AG10803 (cell line): ENCODE measurements around the gene OR51A2.

Experiments used
- DNase-seq: peaks from one replicate; pipeline ENCODE4 v3.0.0; 2010; ENCODE audit warnings: low read depth
- H3K4me3 ChIP-seq: 2 replicates; pipeline ENCODE4 v1.5.1; 2011; ENCODE audit warnings: mild to moderate bottlenecking, low read length, control low read depth
- TF ChIP-seq, protein P1 (sequence below): conservative IDR thresholded peaks from 2 replicates; pipeline ENCODE4 v1.5.1; 2011; ENCODE audit warnings: mild to moderate bottlenecking, low read length, control low read depth, inconsistent platforms

The OR51A2 gene

DNA sequence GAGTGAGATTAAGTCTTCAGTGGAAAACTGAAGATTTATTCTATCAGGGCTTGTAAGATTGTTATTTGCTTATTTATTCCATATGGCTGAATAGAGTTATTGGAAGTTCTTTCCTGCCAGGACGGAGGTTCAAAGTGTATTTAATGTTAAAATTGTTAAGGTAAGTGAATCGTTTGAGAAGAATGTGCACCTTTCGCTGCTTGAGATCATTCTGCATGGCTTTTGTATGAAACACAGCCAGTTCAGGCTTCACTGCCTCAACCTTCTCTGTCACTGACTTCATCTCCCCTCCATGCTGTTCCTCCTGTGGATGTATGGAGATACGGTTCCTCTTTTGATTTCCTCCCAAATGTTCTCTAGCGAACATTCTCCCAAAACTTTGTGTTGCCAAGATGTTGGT lies 19.9 kb upstream of the OR51A2 start:
- TF ChIP-seq, protein P1, sequence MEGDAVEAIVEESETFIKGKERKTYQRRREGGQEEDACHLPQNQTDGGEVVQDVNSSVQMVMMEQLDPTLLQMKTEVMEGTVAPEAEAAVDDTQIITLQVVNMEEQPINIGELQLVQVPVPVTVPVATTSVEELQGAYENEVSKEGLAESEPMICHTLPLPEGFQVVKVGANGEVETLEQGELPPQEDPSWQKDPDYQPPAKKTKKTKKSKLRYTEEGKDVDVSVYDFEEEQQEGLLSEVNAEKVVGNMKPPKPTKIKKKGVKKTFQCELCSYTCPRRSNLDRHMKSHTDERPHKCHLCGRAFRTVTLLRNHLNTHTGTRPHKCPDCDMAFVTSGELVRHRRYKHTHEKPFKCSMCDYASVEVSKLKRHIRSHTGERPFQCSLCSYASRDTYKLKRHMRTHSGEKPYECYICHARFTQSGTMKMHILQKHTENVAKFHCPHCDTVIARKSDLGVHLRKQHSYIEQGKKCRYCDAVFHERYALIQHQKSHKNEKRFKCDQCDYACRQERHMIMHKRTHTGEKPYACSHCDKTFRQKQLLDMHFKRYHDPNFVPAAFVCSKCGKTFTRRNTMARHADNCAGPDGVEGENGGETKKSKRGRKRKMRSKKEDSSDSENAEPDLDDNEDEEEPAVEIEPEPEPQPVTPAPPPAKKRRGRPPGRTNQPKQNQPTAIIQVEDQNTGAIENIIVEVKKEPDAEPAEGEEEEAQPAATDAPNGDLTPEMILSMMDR = no peak
- DNase-seq = no peak
- H3K4me3 ChIP-seq = no peak overlapping the region

DNA sequence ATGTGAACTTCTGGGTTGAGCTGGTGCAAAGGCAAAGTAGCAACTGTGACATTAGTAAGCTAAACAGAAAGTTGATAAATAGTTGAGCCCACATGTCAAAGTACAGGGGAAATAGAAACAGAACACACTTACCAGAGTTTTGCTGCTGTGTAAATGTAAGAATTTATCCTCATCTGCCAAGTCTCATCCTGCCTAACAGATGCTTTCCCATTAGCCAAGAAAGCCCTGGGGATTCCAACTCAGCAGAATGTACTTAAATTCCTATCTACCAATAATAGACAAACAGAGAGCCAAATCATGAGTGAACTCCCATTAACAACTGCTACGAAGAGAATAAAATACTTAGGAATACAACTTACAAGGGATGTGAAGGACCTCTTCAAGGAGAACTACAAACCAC lies 7.3 kb upstream of the OR51A2 start:
- DNase-seq = no peak
- TF ChIP-seq, protein P1 = no peak
- H3K4me3 ChIP-seq = no peak overlapping the region

DNA sequence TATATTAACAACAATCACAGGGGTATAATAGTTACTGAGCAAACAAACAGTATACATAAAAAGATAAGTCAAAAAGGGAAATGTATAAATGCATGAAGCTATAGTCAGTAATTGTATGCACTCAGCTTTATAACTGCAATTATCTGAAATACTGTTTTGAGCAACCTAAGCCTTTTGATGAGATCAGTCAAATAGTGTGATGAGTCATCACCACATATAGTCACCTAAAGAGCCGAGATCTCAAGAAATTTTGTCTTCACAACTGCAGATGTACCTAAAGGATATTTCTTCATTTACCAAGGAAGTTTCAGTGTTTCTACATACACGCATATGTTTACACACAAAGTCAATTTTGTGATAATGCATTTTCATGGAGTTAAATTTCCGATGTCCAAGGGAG lies 5.4 kb upstream of the OR51A2 start:
- no peak for DNase-seq
- TF ChIP-seq, protein P1 = no peak

DNA sequence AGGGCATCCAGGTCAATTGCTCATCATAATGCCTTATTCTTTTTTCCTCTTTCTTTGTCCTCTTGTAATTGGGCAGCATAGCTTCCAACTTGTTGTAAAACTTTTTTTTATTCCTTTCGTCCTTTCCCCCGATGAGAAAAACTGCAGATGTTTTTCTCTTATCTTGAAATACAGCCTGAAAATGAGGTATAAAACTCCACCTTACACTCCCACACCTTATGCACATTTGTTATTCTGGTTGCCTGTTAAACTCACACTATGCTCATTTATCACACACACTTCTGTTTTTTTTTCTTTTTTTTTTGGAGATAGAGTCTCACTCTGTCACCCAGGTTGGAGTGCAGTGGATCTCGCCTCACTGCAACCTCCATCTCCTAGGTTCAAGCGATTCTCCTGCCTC lies 1.9 kb upstream of the OR51A2 start:
- DNase-seq = no peak
- TF ChIP-seq, protein P1 = no peak

More for the DNA sequence above, 5.4 kb upstream of the OR51A2 start:
- no peak overlapping the region for H3K4me3 ChIP-seq

DNA sequence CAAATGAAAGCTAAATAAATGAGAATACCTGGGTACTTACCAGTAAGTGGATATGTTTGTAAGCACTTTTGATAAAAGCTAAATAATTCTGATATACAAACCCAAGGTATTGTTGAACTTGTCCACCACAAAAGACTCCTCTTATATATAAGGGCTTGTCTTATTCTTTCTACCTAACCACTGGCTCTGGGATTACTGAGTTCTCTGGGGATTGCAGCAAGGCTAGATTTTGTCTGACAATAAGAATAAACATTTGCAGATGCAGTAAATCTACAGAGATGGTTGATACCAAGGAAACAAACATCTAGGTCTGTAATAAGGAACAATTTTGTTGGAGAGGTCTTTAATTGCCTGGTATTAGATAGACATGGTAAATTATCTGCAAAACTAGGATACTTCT lies 8.0 kb downstream of the OR51A2 start, which contains the start of gene OR51A4:
Gene OR51A4, minus strand, starts transcription at position 101 of the 400 bp plus-strand sequence. CDS start 505 bp downstream, outside the sequence.
- no peak within 1 kb of the TSS for H3K4me3 ChIP-seq
- no peak for DNase-seq
- TF ChIP-seq, protein P1 = no peak

More for the DNA sequence above, 1.9 kb upstream of the OR51A2 start:
- no peak overlapping the region for H3K4me3 ChIP-seq

DNA sequence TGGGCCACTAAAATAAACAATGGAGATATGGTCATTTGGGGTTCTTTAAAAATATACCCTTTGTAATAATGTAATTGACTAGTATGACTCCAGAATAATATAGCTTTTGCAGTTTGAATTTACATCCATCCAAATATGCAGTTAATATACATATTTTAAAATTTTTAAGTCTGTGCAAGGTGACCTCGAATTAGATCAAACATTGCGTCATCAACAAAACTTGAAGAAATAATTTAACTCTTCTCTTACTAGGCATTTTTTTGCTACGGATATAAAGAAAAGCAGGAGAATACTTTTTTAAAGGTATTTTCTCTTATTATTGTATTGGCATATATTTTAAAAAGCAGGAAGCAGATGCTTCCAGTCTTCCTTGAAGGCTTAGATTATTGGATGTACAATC lies 18.8 kb downstream of the OR51A2 start:
- DNase-seq = no peak
- H3K4me3 ChIP-seq = no peak overlapping the region
- TF ChIP-seq, protein P1 = no peak

DNA sequence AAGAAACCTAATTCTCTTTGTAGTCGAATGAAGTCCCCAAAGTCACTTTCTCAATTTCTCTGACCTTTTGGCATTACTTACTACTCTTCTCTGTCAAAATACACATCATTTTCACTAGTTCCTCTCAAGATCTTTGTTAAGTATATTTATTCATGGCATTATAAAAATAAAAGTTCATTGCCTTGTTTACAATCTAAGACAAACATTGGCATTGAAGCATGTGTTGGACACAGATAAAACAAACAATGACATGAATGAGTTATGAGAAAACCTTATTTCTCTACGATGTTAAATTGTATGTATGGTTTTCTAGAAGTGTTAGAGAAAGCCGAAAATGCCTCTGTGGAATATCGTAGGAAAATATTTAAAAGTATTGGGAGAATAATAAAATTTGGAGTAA lies 22.8 kb downstream of the OR51A2 start:
- no peak for DNase-seq
- H3K4me3 ChIP-seq = no peak overlapping the region
- TF ChIP-seq, protein P1 = no peak
